H9 (cell line): Measurements from ENCODE around the gene RHOJ. TPM values are rescaled to one million over a fixed set of nuclear protein-coding genes. Genes with fewer than 3 reads are reported as not detected.

Source experiments
- DNase-seq: peaks from one replicate; pipeline ENCODE4 v3.0.0-alpha.2; 2017
- H2AFZ ChIP-seq: one replicate; pipeline ENCODE4 v1.6.1; 2013; ENCODE audit warnings: mild to moderate bottlenecking, low read length, control low read depth, moderate library complexity
- H2AK5ac ChIP-seq: 2 replicates; pipeline ENCODE4 v1.6.1; 2013; ENCODE audit warnings: low read length, control low read depth, mixed read lengths; ENCODE audit not compliant: insufficient read length
- H2BK120ac ChIP-seq: one replicate; pipeline ENCODE4 v1.6.1; 2013; ENCODE audit warnings: low read depth, mild to moderate bottlenecking, low read length, control low read depth, inconsistent platforms; ENCODE audit not compliant: poor library complexity, severe bottlenecking
- H2BK12ac ChIP-seq: 2 replicates; pipeline ENCODE4 v1.6.1; 2013; ENCODE audit warnings: low read length, control low read depth, mixed read lengths, low read depth; ENCODE audit not compliant: insufficient read length
- H2BK15ac ChIP-seq: 2 replicates; pipeline ENCODE4 v1.6.1; 2013; ENCODE audit warnings: low read depth, low read length, control low read depth
- H2BK20ac ChIP-seq: one replicate; pipeline ENCODE4 v1.6.1; 2013; ENCODE audit warnings: low read depth, mild to moderate bottlenecking, low read length, control low read depth, inconsistent platforms; ENCODE audit not compliant: poor library complexity, severe bottlenecking
- H2BK5ac ChIP-seq: 2 replicates; pipeline ENCODE4 v1.6.1; 2013; ENCODE audit warnings: low read length, control low read depth, mixed read lengths; ENCODE audit not compliant: insufficient read length
- H3K14ac ChIP-seq: 2 replicates; pipeline ENCODE4 v1.6.1; 2013; ENCODE audit warnings: low read length, control low read depth; ENCODE audit not compliant: insufficient read depth
- H3K18ac ChIP-seq: 2 replicates; pipeline ENCODE4 v1.6.1; 2013; ENCODE audit warnings: low read depth, mild to moderate bottlenecking, mixed read lengths, low read length, control low read depth; ENCODE audit not compliant: insufficient read length
- H3K23ac ChIP-seq: 2 replicates; pipeline ENCODE4 v1.6.1; 2013; ENCODE audit warnings: low read length, control low read depth, mixed read lengths, low read depth; ENCODE audit not compliant: insufficient read length
- H3K23me2 ChIP-seq: 2 replicates; pipeline ENCODE4 v1.6.1; 2013; ENCODE audit warnings: low read depth, mild to moderate bottlenecking, mixed read lengths, low read length, control low read depth; ENCODE audit not compliant: insufficient read length, poor library complexity, severe bottlenecking
- H3K27ac ChIP-seq: 2 replicates; pipeline ENCODE4 v1.5.1; 2013; ENCODE audit warnings: low read length, control low read depth, mixed read lengths, low read depth; ENCODE audit not compliant: insufficient read length
- H3K27me3 ChIP-seq: 2 replicates; pipeline ENCODE4 v1.6.1; 2013; ENCODE audit warnings: low read length, control low read depth, inconsistent platforms; ENCODE audit not compliant: insufficient read depth
- H3K4ac ChIP-seq: 2 replicates; pipeline ENCODE4 v1.6.1; 2013; ENCODE audit warnings: low read depth, mild to moderate bottlenecking, control low read depth, inconsistent platforms, low read length, moderate library complexity
- H3K4me1 ChIP-seq: 2 replicates; pipeline ENCODE4 v1.6.1; 2013; ENCODE audit warnings: low read length, control low read depth, inconsistent platforms; ENCODE audit not compliant: insufficient read depth
- H3K4me2 ChIP-seq: 2 replicates; pipeline ENCODE4 v1.6.1; 2013; ENCODE audit warnings: low read length, control low read depth, mixed read lengths; ENCODE audit not compliant: insufficient read length, insufficient read depth
- H3K56ac ChIP-seq: 2 replicates; pipeline ENCODE4 v1.6.1; 2013; ENCODE audit warnings: low read depth, mild to moderate bottlenecking, mixed read lengths, low read length, control low read depth; ENCODE audit not compliant: insufficient read length
- H3K79me1 ChIP-seq: 2 replicates; pipeline ENCODE4 v1.6.1; 2013; ENCODE audit warnings: low read depth, mild to moderate bottlenecking, moderate library complexity, low read length, control low read depth, inconsistent platforms; ENCODE audit not compliant: insufficient read depth, poor library complexity, severe bottlenecking
- H3K79me2 ChIP-seq: 2 replicates; pipeline ENCODE4 v1.6.1; 2013; ENCODE audit warnings: low read length, control low read depth, inconsistent platforms; ENCODE audit not compliant: insufficient read depth
- H3K9ac ChIP-seq: 2 replicates; pipeline ENCODE4 v1.6.1; 2013; ENCODE audit warnings: low read length, control low read depth, mixed read lengths; ENCODE audit not compliant: insufficient read length; ENCODE audit errors: extremely low read depth
- H3K9me3 ChIP-seq: one replicate; pipeline ENCODE4 v1.6.1; 2013; ENCODE audit warnings: low read depth, low read length, inconsistent platforms; ENCODE audit not compliant: control insufficient read depth
- H3T11ph ChIP-seq: one replicate; pipeline ENCODE4 v1.6.1; 2013; ENCODE audit warnings: mild to moderate bottlenecking, low read length, control low read depth, inconsistent platforms
- H4K20me1 ChIP-seq: one replicate; pipeline ENCODE4 v1.6.1; 2013; ENCODE audit not compliant: control insufficient read depth, insufficient read length, insufficient read depth
- H4K5ac ChIP-seq: 2 replicates; pipeline ENCODE4 v1.6.1; 2013; ENCODE audit warnings: low read depth, mild to moderate bottlenecking, mixed read lengths, low read length, control low read depth; ENCODE audit not compliant: insufficient read length
- H4K8ac ChIP-seq: replicated peaks from 2 replicates; pipeline ENCODE4 v1.6.1; 2013; ENCODE audit warnings: low read length, control low read depth, mixed read lengths, low read depth; ENCODE audit not compliant: insufficient read length
- H4K91ac ChIP-seq: 2 replicates; pipeline ENCODE4 v1.6.1; 2013; ENCODE audit warnings: low read depth, mild to moderate bottlenecking, moderate library complexity, mixed read lengths, low read length, control low read depth; ENCODE audit not compliant: insufficient read length
- H3K27ac Mint-ChIP-seq, 3 experiments: 2 replicates in 2 of 3; 3 replicates in 1 of 3; pipeline ENCODE4 v1.8.0; 2020 to 2021; ENCODE audit warnings: mixed read lengths in 3 of 3, mild to moderate bottlenecking in 1 of 3, moderate library complexity in 1 of 3
- H3K27me3 Mint-ChIP-seq: 2 replicates; pipeline ENCODE4 v1.8.0; 2021; ENCODE audit warnings: low read depth, mild to moderate bottlenecking, moderate library complexity, mixed read lengths
- H3K36me3 Mint-ChIP-seq, 3 experiments: 2 replicates in 2 of 3; 3 replicates in 1 of 3; pipeline ENCODE4 v1.8.0; 2020 to 2021; ENCODE audit warnings: low read depth in 3 of 3, mixed read lengths in 3 of 3; ENCODE audit not compliant: insufficient read depth in 1 of 3
- H3K4me1 Mint-ChIP-seq, 2 experiments: 2 replicates each; pipeline ENCODE4 v1.8.0; 2020; ENCODE audit warnings: mixed read lengths in 2 of 2
- H3K4me3 Mint-ChIP-seq, 2 experiments: 2 replicates in 1 of 2; 3 replicates in 1 of 2; pipeline ENCODE4 v1.8.0; 2020 to 2021; ENCODE audit warnings: mild to moderate bottlenecking in 2 of 2, mixed read lengths in 2 of 2, moderate library complexity in 1 of 2
- H3K9me3 Mint-ChIP-seq, 2 experiments: 2 replicates in 1 of 2; 3 replicates in 1 of 2; pipeline ENCODE4 v1.8.0; 2020; ENCODE audit warnings: mild to moderate bottlenecking in 2 of 2, mixed read lengths in 2 of 2, moderate library complexity in 1 of 2
- CTCF ChIP-seq: fragments of 200-600 bp; sonication (generic); conservative IDR thresholded peaks from 3 replicates; pipeline ENCODE4 v1.8.0; 2021; ENCODE audit warnings: antibody characterized with exemption, mild to moderate bottlenecking
- total RNA-seq: library from RNA; stranded (reverse); gene quantifications from 2 replicates; pipeline ENCODE4 v1.2.1, GENCODE V29; 2021

RHOJ gene
- total RNA-seq, 1 experiment from 2014 or later: not detected

GRCh38 chr14:63318835-63319234 lies 114.6 kb downstream of the RHOJ start, which contains the start of gene GPHB5:
Gene GPHB5, minus strand, starts transcription at chr14:63318935. Its CDS starts 1,086 bp downstream, at chr14:63317849.
- H2AFZ ChIP-seq: no peak within 1 kb of the TSS
- Mint-ChIP-seq H3K27me3 (no peaks in the 10 kb centered on the region), H3K4me1 (peaks cover 11 to 14% of the 10 kb centered on the region in 2 experiments), H3K27ac (no peak within 1 kb of the TSS), H3K36me3 (no peaks in the 10 kb centered on the region; a peak in 1 of 7 replicates), H3K4me3 (no peak within 1 kb of the TSS), H3K9me3 (no peaks in the 10 kb centered on the region)
- no peaks in the 10 kb centered on the region for H4K20me1 ChIP-seq
- H4K91ac ChIP-seq: no peak within 1 kb of the TSS
- no peaks in the 10 kb centered on the region for H3K79me2 ChIP-seq
- no peak within 1 kb of the TSS for H3K14ac ChIP-seq
- H3K18ac ChIP-seq: no peak within 1 kb of the TSS
- H3K9ac ChIP-seq: no peak within 1 kb of the TSS
- TF ChIP-seq CTCF: no peak
- no peaks in the 10 kb centered on the region for H3K9me3 ChIP-seq
- no peak for DNase-seq
- H3K79me1 ChIP-seq: no peaks in the 10 kb centered on the region
- no peak within 1 kb of the TSS for H3T11ph ChIP-seq
- H2BK5ac ChIP-seq: no peak within 1 kb of the TSS
- H3K4ac ChIP-seq: no peak within 1 kb of the TSS
- H3K27me3 ChIP-seq: no peaks in the 10 kb centered on the region
- no peak within 1 kb of the TSS for H3K23ac ChIP-seq
- no peak within 1 kb of the TSS for H2AK5ac ChIP-seq
- peaks cover 5% of the 10 kb centered on the region; the same call in 1 of the 2 replicates for H3K4me1 ChIP-seq
- no peak within 1 kb of the TSS for H2BK15ac ChIP-seq
- no peak within 1 kb of the TSS for H4K8ac ChIP-seq
- no peak within 1 kb of the TSS for H3K56ac ChIP-seq
- no peak within 1 kb of the TSS for H4K5ac ChIP-seq
- no peak within 1 kb of the TSS for H2BK20ac ChIP-seq
- H3K23me2 ChIP-seq: no peaks in the 10 kb centered on the region
- H3K27ac ChIP-seq: no peak within 1 kb of the TSS
- no peak within 1 kb of the TSS for H2BK12ac ChIP-seq
- no peak within 1 kb of the TSS for H2BK120ac ChIP-seq
- no peak within 1 kb of the TSS for H3K4me2 ChIP-seq
